ENCODE results near the gene CCDC12.
A peak's percentile ranks its signal among the peaks of the same experiment; 100 is the strongest.

Gene CCDC12

GRCh38 chr3:46957092-46957820, 19.3 kb downstream of the CCDC12 start:
- no peak for FAIRE-seq
- DNase-seq (ENCODE audit: insufficient read length), result no peak
- TF ChIP-seq POLR2AphosphoS5 (IDR thresholded peaks at IDR 0.05; ENCODE audit: low read depth, low read length) (no peak), POLR2A (IDR thresholded peaks at IDR 0.05; ENCODE audit: low read depth, low read length) (no peak), TAF1 (IDR thresholded peaks at IDR 0.05; ENCODE audit: borderline replicate concordance, low read depth, low read length) (no peak)

GRCh38 chr3:46955801-46956259, 20.7 kb downstream of the CCDC12 start:
- FAIRE-seq (peak; percentile 82), DNase-seq (ENCODE audit: insufficient read length) (no peak)
- TF ChIP-seq POLR2A (IDR thresholded peaks at IDR 0.05; ENCODE audit: low read depth, low read length), result 0 out of 2 replicates have a peak, but pooled peaks have one; percentile 14
- TF ChIP-seq POLR2AphosphoS5 (IDR thresholded peaks at IDR 0.05; ENCODE audit: low read depth, low read length), result no peak

- 0 out of 2 replicates have a peak, but pooled peaks have one; percentile 12 for TF ChIP-seq POLR2AphosphoS5 (IDR thresholded peaks at IDR 0.05; ENCODE audit: low read depth, low read length)
- no peak for TF ChIP-seq POLR2A (IDR thresholded peaks at IDR 0.05; ENCODE audit: low read depth, low read length)
- TF ChIP-seq TAF1 (IDR thresholded peaks at IDR 0.05; ENCODE audit: borderline replicate concordance, low read depth, low read length), result no peak
- DNase-seq (ENCODE audit: insufficient read length), result no peak
- FAIRE-seq, result no peak
Observed at GRCh38 chr3:46955157-46955556, 21.4 kb downstream of the CCDC12 start.

GRCh38 chr3:46954178-46954577, 22.4 kb downstream of the CCDC12 start:
- TF ChIP-seq POLR2AphosphoS5 (IDR thresholded peaks at IDR 0.05; ENCODE audit: low read depth, low read length), result no peak
- TF ChIP-seq TAF1 (IDR thresholded peaks at IDR 0.05; ENCODE audit: borderline replicate concordance, low read depth, low read length), result no peak
- TF ChIP-seq POLR2A (IDR thresholded peaks at IDR 0.05; ENCODE audit: low read depth, low read length), result no peak
- FAIRE-seq (peak; percentile 50), DNase-seq (ENCODE audit: insufficient read length) (no peak)

- DNase-seq (ENCODE audit: insufficient read length) (no peak), FAIRE-seq (peak; percentile 87)
- TF ChIP-seq TAF1 (IDR thresholded peaks at IDR 0.05; ENCODE audit: borderline replicate concordance, low read depth, low read length), result no peak
- TF ChIP-seq POLR2A (IDR thresholded peaks at IDR 0.05; ENCODE audit: low read depth, low read length), result no peak
- TF ChIP-seq POLR2AphosphoS5 (IDR thresholded peaks at IDR 0.05; ENCODE audit: low read depth, low read length), result no peak
Observed at GRCh38 chr3:46953234-46954010, 23.1 kb downstream of the CCDC12 start.

GRCh38 chr3:46952813-46953212, 23.7 kb downstream of the CCDC12 start:
- FAIRE-seq (peak; percentile 40), DNase-seq (ENCODE audit: insufficient read length) (no peak)
- TF ChIP-seq POLR2A (IDR thresholded peaks at IDR 0.05; ENCODE audit: low read depth, low read length), result no peak
- TF ChIP-seq POLR2AphosphoS5 (IDR thresholded peaks at IDR 0.05; ENCODE audit: low read depth, low read length), result no peak
- no peak for TF ChIP-seq TAF1 (IDR thresholded peaks at IDR 0.05; ENCODE audit: borderline replicate concordance, low read depth, low read length)

- TF ChIP-seq TAF1 (IDR thresholded peaks at IDR 0.05; ENCODE audit: borderline replicate concordance, low read depth, low read length), result no peak
- no peak for TF ChIP-seq POLR2AphosphoS5 (IDR thresholded peaks at IDR 0.05; ENCODE audit: low read depth, low read length)
- TF ChIP-seq POLR2A (IDR thresholded peaks at IDR 0.05; ENCODE audit: low read depth, low read length), result no peak
- no peak for DNase-seq (ENCODE audit: insufficient read length)
- no peak for FAIRE-seq
Observed at GRCh38 chr3:46950650-46951241, 25.8 kb downstream of the CCDC12 start.

GRCh38 chr3:46950177-46950576, 26.4 kb downstream of the CCDC12 start:
- DNase-seq (ENCODE audit: insufficient read length) (no peak), FAIRE-seq (no peak)
- no peak for TF ChIP-seq POLR2A (IDR thresholded peaks at IDR 0.05; ENCODE audit: low read depth, low read length)
- no peak for TF ChIP-seq TAF1 (IDR thresholded peaks at IDR 0.05; ENCODE audit: borderline replicate concordance, low read depth, low read length)
- TF ChIP-seq POLR2AphosphoS5 (IDR thresholded peaks at IDR 0.05; ENCODE audit: low read depth, low read length), result no peak

GRCh38 chr3:46948830-46949671, 27.5 kb downstream of the CCDC12 start:
- peak; percentile 87 for FAIRE-seq
- DNase-seq (ENCODE audit: insufficient read length), result no peak
- no peak; the same call in 1 of the 2 replicates for TF ChIP-seq POLR2AphosphoS5 (IDR thresholded peaks at IDR 0.05; ENCODE audit: low read depth, low read length)
- no peak for TF ChIP-seq POLR2A (IDR thresholded peaks at IDR 0.05; ENCODE audit: low read depth, low read length)
- no peak for TF ChIP-seq TAF1 (IDR thresholded peaks at IDR 0.05; ENCODE audit: borderline replicate concordance, low read depth, low read length)

- FAIRE-seq (no peak), DNase-seq (ENCODE audit: insufficient read length) (no peak)
- TF ChIP-seq POLR2AphosphoS5 (IDR thresholded peaks at IDR 0.05; ENCODE audit: low read depth, low read length) (no peak), TAF1 (IDR thresholded peaks at IDR 0.05; ENCODE audit: borderline replicate concordance, low read depth, low read length) (no peak), POLR2A (IDR thresholded peaks at IDR 0.05; ENCODE audit: low read depth, low read length) (no peak)
Observed at GRCh38 chr3:46947981-46948791, 28.4 kb downstream of the CCDC12 start.

Data from GM12892 (cell line).